GF-D8 (cell line): ENCODE results near the gene ARHGAP26.

Source experiments
- DNase-seq: peaks from one replicate; lab custom pipeline; 2025; lab: John Stamatoyannopoulos, UW

Gene ARHGAP26

GRCh38 chr5:143247134-143247815 lies 477.1 kb downstream of the ARHGAP26 start:
- DNase-seq: no peak

GRCh38 chr5:143248391-143248790 lies 478.2 kb downstream of the ARHGAP26 start:
- no peak for DNase-seq

- no peak for DNase-seq
These were observed 478.8 kb downstream of the ARHGAP26 start for GRCh38 chr5:143248822-143249579.

- no peak for DNase-seq
These were observed 479.7 kb downstream of the ARHGAP26 start for GRCh38 chr5:143249851-143250250.

- DNase-seq: no peak
These were observed 481.0 kb downstream of the ARHGAP26 start for GRCh38 chr5:143251190-143251589.

- DNase-seq: no peak
These were observed 481.8 kb downstream of the ARHGAP26 start for GRCh38 chr5:143251946-143252345.

- no peak for DNase-seq
These were observed 484.6 kb downstream of the ARHGAP26 start for GRCh38 chr5:143254819-143255218.

GRCh38 chr5:143258559-143259253 lies 488.5 kb downstream of the ARHGAP26 start:
- no peak for DNase-seq

- no peak for DNase-seq
These were observed 489.1 kb downstream of the ARHGAP26 start for GRCh38 chr5:143259254-143259605.

- DNase-seq: no peak
These were observed 491.7 kb downstream of the ARHGAP26 start for GRCh38 chr5:143261748-143262392.

- DNase-seq: no peak
These were observed 492.4 kb downstream of the ARHGAP26 start for GRCh38 chr5:143262393-143263174.

GRCh38 chr5:143263272-143263810 lies 493.2 kb downstream of the ARHGAP26 start:
- DNase-seq: no peak

- DNase-seq: no peak
These were observed 495.8 kb downstream of the ARHGAP26 start for GRCh38 chr5:143265995-143266394.

- no peak for DNase-seq
These were observed 497.0 kb downstream of the ARHGAP26 start for GRCh38 chr5:143267186-143267585.

- DNase-seq: no peak
These were observed 498.2 kb downstream of the ARHGAP26 start for GRCh38 chr5:143268388-143268787.

GRCh38 chr5:143271431-143271830 lies 501.3 kb downstream of the ARHGAP26 start:
- no peak for DNase-seq

- no peak for DNase-seq
These were observed 504.8 kb downstream of the ARHGAP26 start for GRCh38 chr5:143274952-143275351.

GRCh38 chr5:143275512-143276363 lies 505.6 kb downstream of the ARHGAP26 start:
- no peak for DNase-seq

GRCh38 chr5:143277536-143277935 lies 507.4 kb downstream of the ARHGAP26 start:
- DNase-seq: no peak
